Adrenal gland (tissue), 12 donors: Measurements from ENCODE around the gene CNNM4. TPM values are rescaled to one million over a fixed set of nuclear protein-coding genes. Genes with fewer than 3 reads are reported as not detected.

ENCODE experiments used
- DNase-seq, 7 donors: peaks; one replicate each; pipeline ENCODE4 v3.0.0-alpha.2; 2019 to 2020
- H3K27ac ChIP-seq, 5 donors: fragments of 200-600 bp; sonication (generic) in 4 of 5; 1 replicate in 3 of 5; 2 replicates in 2 of 5; pipeline versions ENCODE4 v1.5.1 to v1.8.0; 2016 to 2020; ENCODE audit warnings: mild to moderate bottlenecking in 1 of 5
- H3K27me3 ChIP-seq: fragments of 200-600 bp; 2 replicates; pipeline ENCODE4 v1.8.0; 2021
- H3K36me3 ChIP-seq, 2 donors: fragments of 200-600 bp; replicated peaks in 1 of 2; 1 replicate in 1 of 2; 2 replicates in 1 of 2; pipeline versions ENCODE4 v1.5.1 to v1.8.0; 2018 to 2022
- H3K4me1 ChIP-seq, 2 donors: fragments of 200-600 bp; replicated peaks in 1 of 2; 1 replicate in 1 of 2; 2 replicates in 1 of 2; pipeline versions ENCODE4 v1.5.1 to v1.8.0; 2018 to 2021
- H3K4me3 ChIP-seq, 4 donors: fragments of 200-600 bp; sonication (generic) in 3 of 4; one replicate each; pipeline ENCODE4 v1.5.1; 2016 to 2018
- H3K9me3 ChIP-seq, 3 donors: fragments of 200-600 bp; sonication (generic) in 1 of 3; replicated peaks in 1 of 3; 1 replicate in 2 of 3; 2 replicates in 1 of 3; pipeline versions ENCODE4 v1.5.1 to v1.8.0; 2016 to 2021
- POLR2A ChIP-seq, 2 donors: fragments of 450-650 bp; IDR thresholded peaks; one replicate each; pipeline ENCODE4 v1.6.1; 2017; ENCODE audit warnings: antibody characterized with exemption in 2 of 2, mild to moderate bottlenecking in 2 of 2, moderate library complexity in 1 of 2
- WGBS, 4 donors: extraction: QIAGEN DNeasy Blood & Tissue Kit in 2 of 4; methylation state at CpG; one replicate each; pipeline versions ENCODE4 v1.1.5 to v1.1.7; 2013 to 2017; 5-methylcytosine and 5-hydroxymethylcytosine counted together
- intact Hi-C, 2 donors: fragments of 100-400 bp; cut with DNase I; formaldehyde crosslinking; loops; one replicate each; pipeline versions ENCODE4 v1.14.1 to v1.15.0; 2022 to 2023
- polyA plus RNA-seq, 3 donors: library from polyadenylated mRNA; stranded (reverse); fragments of 200-250 nt in 2 of 3; fragments of 350-450 nt in 1 of 3; fragmentation: Illumina TruSeq in 1 of 3; extraction: RNeasy Lipid Tissue Mini Kit (QIAGEN cat#74804) in 1 of 3; gene quantifications; one replicate each; pipeline ENCODE4 v1.2.3, GENCODE V29; 2013 to 2014
- total RNA-seq, 9 donors: library from RNA; depleted of rRNA in 4 of 9; stranded (reverse); fragments of >200 nt in 4 of 9; fragments of 120-200 nt in 1 of 9; fragmentation: NEBNext Ultra II Directional in 1 of 9; extraction: Animal tissue kit (Norgen Biotek cat#: 25700) in 1 of 9; gene quantifications; one replicate each; pipeline versions ENCODE4 v1.1.0 to v1.2.4, GENCODE V29; 2013 to 2023
- TF ChIP-seq, protein P1 (sequence below), 6 experiments: fragments of 450-650 bp in 4 of 6; fragments of 200-600 bp in 2 of 6; sonication (generic) in 1 of 6; IDR thresholded peaks; 1 replicate in 5 of 6; 2 replicates in 1 of 6; pipeline versions ENCODE4 v1.5.1 to v1.8.0; 2016 to 2021; ENCODE audit warnings: antibody characterized with exemption in 6 of 6, mild to moderate bottlenecking in 2 of 6, moderate library complexity in 1 of 6
- donor health status: healthy with polysubstance abuse.
- donor health status: Bipolar disorder and iron deficiency.
- donor health status: DM: yes; HTN: yes; CAD: no.
- donor health status: DM: no; HTN: no; CAD: no.
- donor health status: DM: no; HTN: no; CAD: no.
- donor health status: DM: yes; HTN: yes; CAD: no.

Gene CNNM4
- total and polyA plus RNA-seq, 12 donors, result 2.2 to 7.7 (median 4.4) TPM

DNA sequence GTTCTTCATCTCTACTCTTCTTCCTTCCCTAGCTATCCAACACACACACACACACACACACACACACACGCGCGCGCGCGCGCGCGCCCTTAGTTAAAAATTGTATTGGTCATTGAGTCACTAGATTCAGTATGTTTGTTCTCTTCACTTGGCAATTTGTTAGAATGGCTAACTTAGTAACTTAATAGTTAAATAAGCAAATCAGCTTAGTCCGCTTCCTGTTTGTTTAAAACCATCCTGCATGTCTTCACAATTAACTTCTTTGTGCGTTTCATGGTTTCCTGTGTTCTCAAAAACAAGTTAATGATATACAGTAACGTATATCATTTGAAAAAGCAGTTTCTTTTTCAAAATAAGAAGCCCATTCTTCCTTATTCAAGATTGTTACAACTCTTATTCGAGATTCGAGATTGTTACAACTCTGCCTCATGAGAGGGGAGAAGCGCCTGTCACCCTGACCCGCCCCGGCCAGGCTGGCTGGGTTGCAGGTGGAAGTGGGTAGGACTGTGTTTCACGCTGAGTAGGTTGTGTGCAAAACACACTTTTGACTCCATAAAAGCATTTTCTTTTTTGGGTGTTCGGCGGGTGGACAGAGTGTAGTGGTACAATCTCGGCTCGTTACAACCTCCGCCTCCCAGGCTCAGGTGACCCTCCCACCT is 45.9 kb downstream of the CNNM4 start:
- Histone ChIP-seq H3K27ac (no peak overlapping the region), H3K36me3 (no peaks in the 10 kb centered on the region), H3K4me3 (no peak overlapping the region), H3K9me3 (no peaks in the 10 kb centered on the region), H3K4me1 (no peaks in the 10 kb centered on the region), H3K27me3 (no peaks in the 10 kb centered on the region)
- intact Hi-C loops, result no loop called here
- DNase-seq, result no peak
- 87 to 89% (median 88%) methylated on average over 18 to 23 of the region's 23 CpGs for WGBS, 4 donors
- no peak for TF ChIP-seq POLR2A (IDR thresholded peaks at IDR 0.05)
- TF ChIP-seq, protein P1, sequence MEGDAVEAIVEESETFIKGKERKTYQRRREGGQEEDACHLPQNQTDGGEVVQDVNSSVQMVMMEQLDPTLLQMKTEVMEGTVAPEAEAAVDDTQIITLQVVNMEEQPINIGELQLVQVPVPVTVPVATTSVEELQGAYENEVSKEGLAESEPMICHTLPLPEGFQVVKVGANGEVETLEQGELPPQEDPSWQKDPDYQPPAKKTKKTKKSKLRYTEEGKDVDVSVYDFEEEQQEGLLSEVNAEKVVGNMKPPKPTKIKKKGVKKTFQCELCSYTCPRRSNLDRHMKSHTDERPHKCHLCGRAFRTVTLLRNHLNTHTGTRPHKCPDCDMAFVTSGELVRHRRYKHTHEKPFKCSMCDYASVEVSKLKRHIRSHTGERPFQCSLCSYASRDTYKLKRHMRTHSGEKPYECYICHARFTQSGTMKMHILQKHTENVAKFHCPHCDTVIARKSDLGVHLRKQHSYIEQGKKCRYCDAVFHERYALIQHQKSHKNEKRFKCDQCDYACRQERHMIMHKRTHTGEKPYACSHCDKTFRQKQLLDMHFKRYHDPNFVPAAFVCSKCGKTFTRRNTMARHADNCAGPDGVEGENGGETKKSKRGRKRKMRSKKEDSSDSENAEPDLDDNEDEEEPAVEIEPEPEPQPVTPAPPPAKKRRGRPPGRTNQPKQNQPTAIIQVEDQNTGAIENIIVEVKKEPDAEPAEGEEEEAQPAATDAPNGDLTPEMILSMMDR (IDR thresholded peaks at IDR 0.05), result no peak

DNA sequence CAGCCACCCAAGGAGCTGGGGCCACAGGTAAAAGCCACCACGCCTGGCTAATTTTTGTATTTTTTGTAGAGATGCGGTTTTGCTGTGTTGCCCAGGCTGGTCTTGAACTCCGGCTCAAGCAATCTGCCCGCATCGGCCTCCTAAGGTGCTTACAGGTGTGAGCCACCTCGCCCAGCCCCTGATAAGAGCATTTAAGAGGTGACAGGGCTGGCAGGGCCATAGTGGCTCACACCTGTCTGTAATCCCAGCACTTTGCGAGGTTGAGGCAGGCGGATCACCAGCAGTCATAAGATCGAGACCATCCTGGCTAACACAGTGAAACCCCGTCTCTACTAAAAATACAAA is 46.4 kb downstream of the CNNM4 start:
- 92 to 96% (median 94%) methylated on average over 8 to 10 of the region's 10 CpGs for WGBS, 4 donors
- H3K27ac ChIP-seq, result no peak overlapping the region
- H3K4me3 ChIP-seq, result no peak overlapping the region
- TF ChIP-seq, protein P1 (IDR thresholded peaks at IDR 0.05), result no peak
- no peak for TF ChIP-seq POLR2A (IDR thresholded peaks at IDR 0.05)
- H3K27me3 ChIP-seq, result no peaks in the 10 kb centered on the region
- DNase-seq, result no peak
- H3K4me1 ChIP-seq, result no peaks in the 10 kb centered on the region
- no peaks in the 10 kb centered on the region for H3K36me3 ChIP-seq
- no peaks in the 10 kb centered on the region for H3K9me3 ChIP-seq
- intact Hi-C loops, result no loop called here

DNA sequence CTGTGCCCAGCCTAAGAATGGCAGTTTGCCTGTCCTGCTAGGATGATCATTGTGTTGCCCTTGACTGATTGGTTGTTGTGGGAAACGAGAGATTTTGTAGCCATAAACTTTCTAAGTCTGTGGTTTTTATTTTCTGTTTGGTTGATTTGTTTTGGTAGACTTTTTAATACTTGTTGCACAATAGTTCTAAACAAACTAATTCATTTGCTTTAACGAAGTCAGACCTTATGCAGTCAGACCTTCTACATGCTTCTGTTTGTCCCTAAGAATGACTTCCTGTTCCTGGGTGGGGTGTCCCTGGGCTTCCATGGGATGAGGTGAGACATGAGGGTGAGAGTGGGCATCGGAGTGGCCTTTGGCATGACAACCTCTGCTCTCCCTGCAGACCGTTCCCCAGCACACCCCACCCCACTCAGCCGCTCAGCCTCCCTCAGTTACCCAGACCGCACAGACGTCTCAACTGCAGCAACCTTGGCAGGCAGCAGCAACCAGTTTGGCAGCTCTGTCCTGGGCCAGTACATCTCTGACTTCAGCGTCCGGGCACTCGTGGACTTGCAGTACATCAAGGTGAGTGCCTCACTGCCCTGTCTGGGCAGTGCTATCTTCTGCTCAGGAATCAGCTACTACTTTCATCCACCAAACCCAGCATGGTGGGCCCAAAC is 47.6 kb downstream of the CNNM4 start:
- Histone ChIP-seq H3K9me3 (no peaks in the 10 kb centered on the region), H3K4me1 (no peaks in the 10 kb centered on the region), H3K4me3 (no peak overlapping the region), H3K27me3 (no peaks in the 10 kb centered on the region), H3K36me3 (no peaks in the 10 kb centered on the region), H3K27ac (no peak overlapping the region)
- intact Hi-C loops, result no loop called here
- WGBS, 4 donors, result 88 to 90% (median 89%) methylated on average over 7 to 10 of the region's 10 CpGs
- TF ChIP-seq, protein P1 (IDR thresholded peaks at IDR 0.05), result no peak
- TF ChIP-seq POLR2A (IDR thresholded peaks at IDR 0.05), result no peak
- DNase-seq, result no peak

DNA sequence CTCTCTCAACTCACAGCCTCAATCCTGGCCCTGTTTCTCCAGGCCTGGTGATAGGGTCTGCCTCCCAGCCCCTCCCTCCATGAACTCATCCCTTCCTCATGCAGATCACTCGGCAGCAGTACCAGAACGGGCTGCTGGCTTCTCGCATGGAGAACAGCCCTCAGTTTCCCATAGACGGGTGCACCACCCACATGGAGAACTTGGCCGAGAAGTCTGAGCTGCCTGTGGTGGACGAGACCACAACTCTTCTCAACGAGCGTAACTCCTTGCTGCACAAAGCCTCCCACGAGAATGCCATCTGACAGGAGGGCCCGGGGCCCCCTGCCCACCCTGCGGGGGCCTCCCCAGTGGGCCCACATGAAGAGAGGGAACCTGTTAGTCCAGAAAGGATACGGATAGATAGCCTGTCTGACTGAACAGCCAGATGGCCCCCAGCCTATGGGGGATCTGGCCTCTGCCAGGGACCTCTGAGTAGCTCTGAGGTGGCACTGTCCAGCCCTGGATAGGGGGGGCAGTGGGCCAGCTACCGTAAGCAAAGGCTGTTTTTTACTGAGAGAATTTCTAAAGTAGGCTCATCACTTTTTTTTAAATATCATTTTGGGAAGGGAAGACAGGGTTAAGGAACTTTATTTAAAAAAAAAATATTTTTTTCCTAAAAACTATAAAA is 48.6 kb downstream of the CNNM4 start:
- Histone ChIP-seq H3K4me1 (no peaks in the 10 kb centered on the region), H3K4me3 (no peak overlapping the region), H3K9me3 (no peaks in the 10 kb centered on the region), H3K27me3 (no peaks in the 10 kb centered on the region), H3K36me3 (no peaks in the 10 kb centered on the region), H3K27ac (peak overlapping the region in 1 of 5 donors; percentile 49)
- WGBS, 4 donors, result 88 to 95% (median 89%) methylated on average over 9 to 13 of the region's 13 CpGs
- intact Hi-C loops, result no loop called here
- no peak for TF ChIP-seq POLR2A (IDR thresholded peaks at IDR 0.05)
- TF ChIP-seq, protein P1 (IDR thresholded peaks at IDR 0.05), result no peak
- no peak for DNase-seq
